ENCODE measurements around the gene GBE1. TPM values are rescaled to one million over a fixed set of nuclear protein-coding genes. Genes with fewer than 3 reads are reported as not detected.
A peak's percentile ranks its signal among the peaks of the same experiment; 100 is the strongest.

GBE1 gene
- total and polyA plus RNA-seq, 7 donors, result 99.7 to 290 (median 194) TPM

GRCh38 chr3:81554388-81554787, 207.1 kb downstream of the GBE1 start:
- 58 to 68% (median 65%) methylated on average over 1 of the region's 1 CpG for WGBS, 3 donors
- H3K4me3 ChIP-seq, result no peak overlapping the region

DNA sequence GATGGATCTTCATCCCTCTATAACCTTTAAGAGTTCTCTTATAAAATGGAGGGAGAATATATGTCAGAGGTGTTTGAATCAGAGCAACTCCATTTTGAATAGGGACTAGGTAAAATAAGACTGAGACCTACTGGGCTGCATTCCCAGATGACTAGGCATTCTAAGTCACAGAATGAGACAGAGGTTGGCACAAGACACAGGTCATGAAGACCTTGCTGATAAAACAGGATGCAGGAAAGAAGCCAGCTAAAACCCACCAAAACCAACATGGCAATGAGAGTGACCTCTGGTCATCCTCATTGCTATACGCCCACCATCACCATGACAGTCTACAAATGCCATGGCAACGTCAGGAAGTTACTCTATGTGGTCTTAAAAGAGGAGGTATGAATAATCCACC, 211.0 kb downstream of the GBE1 start:
- Histone ChIP-seq H3K27me3 (ENCODE audit: insufficient read depth in 3 of 3, low read length in 2 of 3) (no peaks in the 10 kb centered on the region), H3K36me3 (ENCODE audit: insufficient read depth in 1 of 2, low read depth in 1 of 2) (peaks cover 3 to 34% of the 10 kb centered on the region in 2 donors), H3K4me3 (no peak overlapping the region), H3K9me3 (no peaks in the 10 kb centered on the region), H3K4me1 (peaks cover 15% of the 10 kb centered on the region), H3K27ac (peak overlapping the region; percentile 36)
- 86 to 90% (median 86%) methylated on average over 2 of the region's 2 CpGs for WGBS, 3 donors
- no peak for TF ChIP-seq CTCF (IDR thresholded peaks at IDR 0.05)
- ATAC-seq (peak; percentile 33 to 64 (median 43)), DNase-seq (no peak)
- intact Hi-C loops (cut with DNase I), result no loop called here

More at GRCh38 chr3:81554388-81554787, 207.1 kb downstream of the GBE1 start:
- DNase-seq, result no peak
- TF ChIP-seq CTCF (IDR thresholded peaks at IDR 0.05), result no peak
- ATAC-seq, result peak in 1 of 4 donors; percentile 14
- intact Hi-C loops (cut with DNase I), result no loop called here
- peaks cover 15% of the 10 kb centered on the region for H3K4me1 ChIP-seq
- H3K27ac ChIP-seq, result no peak overlapping the region
- no peaks in the 10 kb centered on the region for H3K27me3 ChIP-seq (ENCODE audit: insufficient read depth in 3 of 3, low read length in 2 of 3)
- peaks cover 0 to 16% of the 10 kb centered on the region in 2 donors for H3K36me3 ChIP-seq (ENCODE audit: insufficient read depth in 1 of 2, low read depth in 1 of 2)
- H3K9me3 ChIP-seq, result no peaks in the 10 kb centered on the region

GRCh38 chr3:81549831-81550230, 211.6 kb downstream of the GBE1 start:
- peaks cover 3 to 32% of the 10 kb centered on the region in 2 donors for H3K36me3 ChIP-seq (ENCODE audit: insufficient read depth in 1 of 2, low read depth in 1 of 2)
- WGBS, 3 donors, result 72 to 90% (median 78%) methylated on average over 2 of the region's 2 CpGs
- peak overlapping the region; percentile 36 for H3K27ac ChIP-seq
- ATAC-seq, result no peak
- peaks cover 15% of the 10 kb centered on the region for H3K4me1 ChIP-seq
- intact Hi-C loops (cut with DNase I), result no loop called here
- no peaks in the 10 kb centered on the region for H3K9me3 ChIP-seq
- DNase-seq, result no peak
- H3K27me3 ChIP-seq (ENCODE audit: insufficient read depth in 3 of 3, low read length in 2 of 3), result no peaks in the 10 kb centered on the region
- H3K4me3 ChIP-seq, result no peak overlapping the region
- TF ChIP-seq CTCF (IDR thresholded peaks at IDR 0.05), result no peak

- H3K27me3 ChIP-seq (ENCODE audit: insufficient read depth in 3 of 3, low read length in 2 of 3), result no peaks in the 10 kb centered on the region
- H3K27ac ChIP-seq, result peak overlapping the region; percentile 36
- peaks cover 15% of the 10 kb centered on the region for H3K4me1 ChIP-seq
- intact Hi-C loops (cut with DNase I), result no loop called here
- 93 to 100% (median 94%) methylated on average over 1 of the region's 1 CpG for WGBS, 3 donors
- H3K36me3 ChIP-seq (ENCODE audit: insufficient read depth in 1 of 2, low read depth in 1 of 2), result peaks cover 3 to 34% of the 10 kb centered on the region in 2 donors
- TF ChIP-seq CTCF (IDR thresholded peaks at IDR 0.05), result no peak
- no peak overlapping the region for H3K4me3 ChIP-seq
- ATAC-seq, result no peak
- DNase-seq, result no peak
- H3K9me3 ChIP-seq, result no peaks in the 10 kb centered on the region
Measured at GRCh38 chr3:81549388-81549787, 212.1 kb downstream of the GBE1 start.

GRCh38 chr3:81545572-81545971, 215.9 kb downstream of the GBE1 start:
- WGBS, 3 donors, result 73 to 92% (median 89%) methylated on average over 2 of the region's 2 CpGs
- no peak overlapping the region for H3K27ac ChIP-seq
- no peaks in the 10 kb centered on the region for H3K9me3 ChIP-seq
- no peak for DNase-seq
- H3K4me3 ChIP-seq, result no peak overlapping the region
- peak; percentile 36 to 68 (median 66) for ATAC-seq
- H3K27me3 ChIP-seq (ENCODE audit: insufficient read depth in 3 of 3, low read length in 2 of 3), result no peaks in the 10 kb centered on the region
- H3K4me1 ChIP-seq, result no peaks in the 10 kb centered on the region
- H3K36me3 ChIP-seq (ENCODE audit: insufficient read depth in 1 of 2, low read depth in 1 of 2), result peaks cover 3 to 40% of the 10 kb centered on the region in 2 donors
- intact Hi-C loops (cut with DNase I), result no loop called here
- no peak for TF ChIP-seq CTCF (IDR thresholded peaks at IDR 0.05)

Measured in psoas muscle (tissue), 8 donors.